Mesendoderm (in vitro differentiated cells): ENCODE measurements around the gene GAS2L1.

ENCODE experiments used
- DNase-seq: peaks from one replicate; pipeline ENCODE4 v3.0.0; 2013
- H2AK5ac ChIP-seq: 2 replicates; pipeline ENCODE4 v1.6.1; 2013; ENCODE audit warnings: low read length, inconsistent platforms
- H2BK120ac ChIP-seq: 2 replicates; pipeline ENCODE4 v1.6.1; 2013; ENCODE audit warnings: low read depth, mild to moderate bottlenecking, low read length, moderate library complexity, mixed read lengths
- H2BK15ac ChIP-seq: replicated peaks from 2 replicates; pipeline ENCODE4 v1.6.1; 2013; ENCODE audit warnings: low read depth, mild to moderate bottlenecking, moderate library complexity
- H2BK5ac ChIP-seq: 2 replicates; pipeline ENCODE4 v1.6.1; 2013; ENCODE audit warnings: low read length, inconsistent platforms
- H3K18ac ChIP-seq: 2 replicates; pipeline ENCODE4 v1.6.1; 2013; ENCODE audit warnings: mild to moderate bottlenecking, low read length, mixed read lengths
- H3K23ac ChIP-seq: one replicate; pipeline ENCODE4 v1.6.1; 2013; ENCODE audit warnings: low read length
- H3K27ac ChIP-seq: 2 replicates; pipeline ENCODE4 v1.5.1; 2013; ENCODE audit warnings: low read depth, mild to moderate bottlenecking, inconsistent platforms, low read length, moderate library complexity
- H3K27me3 ChIP-seq: 2 replicates; pipeline ENCODE4 v1.6.1; 2013; ENCODE audit warnings: low read length, control low read depth, mild to moderate bottlenecking, inconsistent platforms; ENCODE audit not compliant: insufficient read depth, poor library complexity
- H3K36me3 ChIP-seq: 2 replicates; pipeline ENCODE4 v1.6.1; 2013; ENCODE audit warnings: low read length, inconsistent platforms; ENCODE audit not compliant: control insufficient read depth, insufficient read depth
- H3K4ac ChIP-seq: one replicate; pipeline ENCODE4 v1.6.1; 2013; ENCODE audit warnings: low read depth, mild to moderate bottlenecking, low read length, moderate library complexity
- H3K4me1 ChIP-seq: 2 replicates; pipeline ENCODE4 v1.6.1; 2013; ENCODE audit warnings: low read depth, low read length, inconsistent platforms; ENCODE audit not compliant: control insufficient read depth
- H3K4me2 ChIP-seq: 2 replicates; pipeline ENCODE4 v1.6.1; 2013; ENCODE audit warnings: low read length
- H3K4me3 ChIP-seq: 2 replicates; pipeline ENCODE4 v1.5.1; 2013; ENCODE audit warnings: mild to moderate bottlenecking, low read length
- H3K56ac ChIP-seq: one replicate; pipeline ENCODE4 v1.6.1; 2013; ENCODE audit warnings: low read length
- H3K79me1 ChIP-seq: 2 replicates; pipeline ENCODE4 v1.6.1; 2013; ENCODE audit warnings: low read length, inconsistent platforms
- H3K79me2 ChIP-seq: 2 replicates; pipeline ENCODE4 v1.6.1; 2013; ENCODE audit warnings: mild to moderate bottlenecking, low read length; ENCODE audit not compliant: control insufficient read depth, insufficient read depth
- H3K9ac ChIP-seq: 2 replicates; pipeline ENCODE4 v1.6.1; 2013; ENCODE audit warnings: low read length, inconsistent platforms
- H4K5ac ChIP-seq: one replicate; pipeline ENCODE4 v1.6.1; 2013; ENCODE audit warnings: low read length
- H4K8ac ChIP-seq: one replicate; pipeline ENCODE4 v1.6.1; 2013; ENCODE audit warnings: low read depth, mild to moderate bottlenecking, control low read depth, low read length, moderate library complexity
- WGBS: extraction: QIAGEN DNeasy Blood & Tissue Kit; methylation state at CpG from one replicate; pipeline ENCODE4 v1.1.7; 2013; ENCODE audit warnings: low lambda C conversion rate, missing lambda C conversion rate; ENCODE audit not compliant: insufficient coverage; ENCODE audit errors: extremely low coverage; 5-methylcytosine and 5-hydroxymethylcytosine counted together

GAS2L1 gene

GRCh38 chr22:29270475-29271271, 35.8 kb upstream of the GAS2L1 start:
- H3K18ac ChIP-seq: no peak overlapping the region
- WGBS: no CpG with 5 or more reads among the region's 9 CpGs
- H2AK5ac ChIP-seq: no peak overlapping the region
- no peak overlapping the region for H4K5ac ChIP-seq
- H2BK5ac ChIP-seq: no peak overlapping the region
- H3K27me3 ChIP-seq: no peaks in the 10 kb centered on the region
- no peak overlapping the region for H2BK120ac ChIP-seq
- H3K36me3 ChIP-seq: peaks cover 11% of the 10 kb centered on the region
- peaks cover 88% of the 10 kb centered on the region for H3K79me2 ChIP-seq
- H4K8ac ChIP-seq: no peak overlapping the region
- no peak overlapping the region for H3K4ac ChIP-seq
- H3K23ac ChIP-seq: no peak overlapping the region
- no peak overlapping the region for H3K27ac ChIP-seq
- peaks cover 11% of the 10 kb centered on the region for H3K4me1 ChIP-seq
- peak overlapping the region; percentile 98 for H3K4me2 ChIP-seq
- peak overlapping the region; percentile 98 for H3K9ac ChIP-seq
- peak overlapping the region; percentile 63 for H3K4me3 ChIP-seq
- no peak overlapping the region for H2BK15ac ChIP-seq
- H3K56ac ChIP-seq: peak overlapping the region; percentile 95
- H3K79me1 ChIP-seq: peaks cover 6% of the 10 kb centered on the region
- DNase-seq: no peak

GRCh38 chr22:29272624-29273023, 33.8 kb upstream of the GAS2L1 start:
- Histone ChIP-seq H3K27ac (no peak overlapping the region), H3K9ac (no peak overlapping the region), H2BK120ac (no peak overlapping the region), H3K18ac (no peak overlapping the region), H2BK15ac (no peak overlapping the region), H3K36me3 (peaks cover 14% of the 10 kb centered on the region), H3K4me2 (no peak overlapping the region), H3K56ac (no peak overlapping the region), H3K4me3 (no peak overlapping the region), H3K79me1 (peaks cover 4% of the 10 kb centered on the region), H3K27me3 (no peaks in the 10 kb centered on the region), H3K4ac (no peak overlapping the region), H3K79me2 (peaks cover 84% of the 10 kb centered on the region), H3K4me1 (peaks cover 5% of the 10 kb centered on the region), H4K5ac (no peak overlapping the region), H4K8ac (no peak overlapping the region), H3K23ac (no peak overlapping the region), H2BK5ac (no peak overlapping the region), H2AK5ac (no peak overlapping the region)
- no CpG with 5 or more reads among the region's 2 CpGs for whole genome bisulfite sequencing
- no peak for DNase-seq

DNA sequence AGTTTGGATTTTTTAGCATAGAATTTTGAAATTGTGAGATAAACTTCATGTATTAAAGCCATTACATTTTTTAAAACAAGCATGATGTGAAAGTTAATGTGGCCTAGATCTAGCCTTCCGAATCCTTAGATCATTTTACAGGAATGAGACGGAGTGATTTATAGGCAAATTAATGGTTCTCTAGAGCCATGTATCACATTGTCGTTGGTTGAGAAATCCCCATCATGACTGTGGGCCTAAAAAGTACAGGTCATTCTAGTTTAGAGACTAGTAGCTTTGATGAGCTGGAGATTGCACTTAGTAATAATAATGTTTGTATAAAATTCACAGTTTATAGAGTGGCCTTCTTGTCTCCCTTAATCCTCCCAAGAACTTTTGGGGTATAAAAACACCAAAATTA, 31.3 kb upstream of the GAS2L1 start:
- no peak overlapping the region for H3K4me2 ChIP-seq
- H2BK120ac ChIP-seq: no peak overlapping the region
- peaks cover 9% of the 10 kb centered on the region for H3K79me1 ChIP-seq
- H3K36me3 ChIP-seq: peaks cover 16% of the 10 kb centered on the region
- peaks cover 2% of the 10 kb centered on the region for H3K4me1 ChIP-seq
- no peak overlapping the region for H3K23ac ChIP-seq
- no CpG with 5 or more reads among the region's 3 CpGs for WGBS
- no peak overlapping the region for H2BK15ac ChIP-seq
- no peaks in the 10 kb centered on the region for H3K27me3 ChIP-seq
- no peak for DNase-seq
- no peak overlapping the region for H2BK5ac ChIP-seq
- no peak overlapping the region for H3K4me3 ChIP-seq
- peaks cover 78% of the 10 kb centered on the region for H3K79me2 ChIP-seq
- no peak overlapping the region for H3K18ac ChIP-seq
- H3K27ac ChIP-seq: no peak overlapping the region
- H4K5ac ChIP-seq: no peak overlapping the region
- H2AK5ac ChIP-seq: no peak overlapping the region
- H3K9ac ChIP-seq: no peak overlapping the region
- no peak overlapping the region for H4K8ac ChIP-seq
- no peak overlapping the region for H3K56ac ChIP-seq
- no peak overlapping the region for H3K4ac ChIP-seq

DNA sequence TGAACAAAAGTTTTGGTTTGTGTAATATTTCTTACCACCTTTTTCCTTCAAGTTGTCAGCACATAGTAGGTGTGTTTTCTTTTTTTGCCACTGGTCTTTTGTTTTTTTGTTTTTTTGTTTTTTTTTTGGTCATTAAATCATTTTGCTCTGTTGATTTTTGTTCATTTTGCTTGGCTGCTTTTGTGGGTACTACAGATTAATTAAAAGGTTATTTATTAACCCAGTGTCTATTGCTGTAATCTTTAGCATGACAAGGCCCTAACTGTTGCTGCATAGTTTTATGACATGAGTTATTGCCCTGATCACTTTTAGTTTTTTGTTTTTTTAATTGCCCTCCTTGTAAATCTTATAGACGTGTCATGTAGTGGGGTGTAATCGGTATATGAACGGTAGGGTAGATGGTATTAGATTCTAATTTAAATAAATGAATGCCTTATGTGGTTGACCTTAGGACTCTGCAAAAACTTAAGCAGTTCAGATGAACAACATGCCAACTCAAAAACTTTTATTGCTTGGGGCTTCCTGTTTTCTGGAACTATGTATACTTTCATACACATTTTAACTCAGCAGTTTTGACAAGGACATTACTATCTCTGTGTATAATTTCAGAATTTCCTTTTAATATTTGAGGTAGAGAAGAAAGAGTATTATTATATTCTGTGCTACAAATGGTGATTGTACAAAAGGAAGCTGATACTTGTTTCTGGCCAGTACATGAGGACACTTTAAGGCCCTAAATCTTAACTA, 30.5 kb upstream of the GAS2L1 start:
- H3K79me2 ChIP-seq: peaks cover 73% of the 10 kb centered on the region
- no peak overlapping the region for H3K9ac ChIP-seq
- H3K27me3 ChIP-seq: no peaks in the 10 kb centered on the region
- no peak overlapping the region for H4K5ac ChIP-seq
- H3K4me3 ChIP-seq: no peak overlapping the region
- no peak overlapping the region for H3K4ac ChIP-seq
- no peak overlapping the region for H3K27ac ChIP-seq
- peaks cover 18% of the 10 kb centered on the region for H3K36me3 ChIP-seq
- H3K79me1 ChIP-seq: peaks cover 9% of the 10 kb centered on the region
- H2BK5ac ChIP-seq: no peak overlapping the region
- H3K56ac ChIP-seq: no peak overlapping the region
- no peak overlapping the region for H3K23ac ChIP-seq
- no peak overlapping the region for H2BK15ac ChIP-seq
- 100% methylated on average over 3 of the region's 3 CpGs for WGBS
- H3K4me1 ChIP-seq: no peaks in the 10 kb centered on the region
- H2AK5ac ChIP-seq: no peak overlapping the region
- no peak overlapping the region for H2BK120ac ChIP-seq
- no peak overlapping the region for H3K18ac ChIP-seq
- no peak overlapping the region for H4K8ac ChIP-seq
- no peak for DNase-seq
- H3K4me2 ChIP-seq: no peak overlapping the region

GRCh38 chr22:29277927-29278326, 28.5 kb upstream of the GAS2L1 start:
- Histone ChIP-seq H3K56ac (no peak overlapping the region), H2BK5ac (no peak overlapping the region), H3K79me2 (peaks cover 58% of the 10 kb centered on the region), H3K23ac (no peak overlapping the region), H2AK5ac (no peak overlapping the region), H3K18ac (no peak overlapping the region), H3K4me3 (no peak overlapping the region), H3K27me3 (no peaks in the 10 kb centered on the region), H2BK120ac (no peak overlapping the region), H3K36me3 (peaks cover 21% of the 10 kb centered on the region), H3K79me1 (peaks cover 9% of the 10 kb centered on the region), H3K4me1 (no peaks in the 10 kb centered on the region), H3K4me2 (no peak overlapping the region), H4K8ac (no peak overlapping the region), H3K4ac (no peak overlapping the region), H4K5ac (no peak overlapping the region), H2BK15ac (no peak overlapping the region), H3K27ac (no peak overlapping the region), H3K9ac (no peak overlapping the region)
- DNase-seq: no peak
- no CpG with 5 or more reads among the region's 1 CpG for WGBS
